Activated T-helper 1 cell treated with anti-CD3 and anti-CD28 coated beads, Interleukin-12 subunit alpha, Interleukin-12 subunit beta, Interleukin-2, Interleukin-4 antibody, amounts not matched to agents 30 ng/mL and 10 ng/mL and 1 ng/mL, durations not matched to agents 14 hours and 24 hours and 36 hours (primary cell): ENCODE results near the gene BEAN1. TPM values are rescaled to one million over a fixed set of nuclear protein-coding genes. Genes with fewer than 3 reads are reported as not detected.
"Not testable (repeated sequence)": the region's sequence is repeated elsewhere in the genome, so short reads cannot be mapped to it uniquely, and the experiment has no call there.

Experiments used
- DNase-seq: peaks from one replicate; pipeline ENCODE4 v3.0.0; 2021; ENCODE audit warnings: low spot score
- H3K27ac Mint-ChIP-seq: one replicate; pipeline ENCODE4 v1.8.0; 2021; ENCODE audit warnings: mild to moderate bottlenecking, mixed read lengths
- H3K27me3 Mint-ChIP-seq: one replicate; pipeline ENCODE4 v1.8.0; 2022; ENCODE audit warnings: mild to moderate bottlenecking, moderate library complexity, mixed read lengths; ENCODE audit not compliant: insufficient read depth
- H3K36me3 Mint-ChIP-seq: one replicate; pipeline ENCODE4 v1.8.0; 2021; ENCODE audit warnings: low read depth, mixed read lengths
- H3K4me1 Mint-ChIP-seq: one replicate; pipeline ENCODE4 v1.8.0; 2021; ENCODE audit warnings: low read depth, mixed read lengths
- H3K4me3 Mint-ChIP-seq: one replicate; pipeline ENCODE4 v1.8.0; 2021; ENCODE audit warnings: mild to moderate bottlenecking, moderate library complexity, mixed read lengths
- H3K9me3 Mint-ChIP-seq: one replicate; pipeline ENCODE4 v1.8.0; 2021; ENCODE audit warnings: mixed read lengths
- intact Hi-C: fragments of 100-400 bp; cut with micrococcal nuclease; formaldehyde crosslinking; loops from one replicate; pipeline ENCODE4 v1.15.1; 2024
- total RNA-seq: library from RNA; stranded (reverse); gene quantifications from 2 replicates; pipeline ENCODE4 v1.2.3, GENCODE V29; 2022

The BEAN1 gene
- total RNA-seq, 1 donor from 2014 or later, result not detected

- Mint-ChIP-seq H3K4me1 (no peaks in the 10 kb centered on the region), H3K27ac (no peak overlapping the region), H3K9me3 (peaks cover 4% of the 10 kb centered on the region), H3K36me3 (peaks cover 1% of the 10 kb centered on the region), H3K4me3 (no peak overlapping the region), H3K27me3 (peaks cover 37% of the 10 kb centered on the region)
- intact Hi-C loops, result no loop called here
- DNase-seq, result no peak
Measured at GRCh38 chr16:66462912-66463311, 35.8 kb downstream of the BEAN1 start.

- H3K4me3 Mint-ChIP-seq, H3K27ac Mint-ChIP-seq, intact Hi-C loops, DNase-seq, H3K4me1 Mint-ChIP-seq, H3K36me3 Mint-ChIP-seq, H3K9me3 Mint-ChIP-seq: not testable (repeated sequence)
- H3K27me3 Mint-ChIP-seq, result peaks cover 28% of the 10 kb centered on the region
Measured at GRCh38 chr16:66465946-66466345, 38.9 kb downstream of the BEAN1 start.

GRCh38 chr16:66466636-66467035 lies 39.5 kb downstream of the BEAN1 start:
- H3K4me3 Mint-ChIP-seq, H3K4me1 Mint-ChIP-seq, intact Hi-C loops, H3K27ac Mint-ChIP-seq, H3K9me3 Mint-ChIP-seq, DNase-seq, H3K36me3 Mint-ChIP-seq: not testable (repeated sequence)
- peaks cover 28% of the 10 kb centered on the region for H3K27me3 Mint-ChIP-seq

GRCh38 chr16:66467611-66468010 lies 40.5 kb downstream of the BEAN1 start:
- Mint-ChIP-seq H3K9me3 (peaks cover 4% of the 10 kb centered on the region), H3K4me3 (no peak overlapping the region), H3K27ac (no peak overlapping the region), H3K4me1 (no peaks in the 10 kb centered on the region), H3K36me3 (peaks cover 1% of the 10 kb centered on the region), H3K27me3 (peaks cover 27% of the 10 kb centered on the region)
- intact Hi-C loops, result no loop called here
- no peak for DNase-seq

- Mint-ChIP-seq H3K36me3 (peaks cover 1% of the 10 kb centered on the region), H3K27me3 (peaks cover 18% of the 10 kb centered on the region), H3K4me1 (no peaks in the 10 kb centered on the region), H3K4me3 (no peak overlapping the region), H3K27ac (no peak overlapping the region), H3K9me3 (peaks cover 4% of the 10 kb centered on the region)
- intact Hi-C loops, result no loop called here
- no peak for DNase-seq
Measured at GRCh38 chr16:66468321-66468965, 41.3 kb downstream of the BEAN1 start.

DNA sequence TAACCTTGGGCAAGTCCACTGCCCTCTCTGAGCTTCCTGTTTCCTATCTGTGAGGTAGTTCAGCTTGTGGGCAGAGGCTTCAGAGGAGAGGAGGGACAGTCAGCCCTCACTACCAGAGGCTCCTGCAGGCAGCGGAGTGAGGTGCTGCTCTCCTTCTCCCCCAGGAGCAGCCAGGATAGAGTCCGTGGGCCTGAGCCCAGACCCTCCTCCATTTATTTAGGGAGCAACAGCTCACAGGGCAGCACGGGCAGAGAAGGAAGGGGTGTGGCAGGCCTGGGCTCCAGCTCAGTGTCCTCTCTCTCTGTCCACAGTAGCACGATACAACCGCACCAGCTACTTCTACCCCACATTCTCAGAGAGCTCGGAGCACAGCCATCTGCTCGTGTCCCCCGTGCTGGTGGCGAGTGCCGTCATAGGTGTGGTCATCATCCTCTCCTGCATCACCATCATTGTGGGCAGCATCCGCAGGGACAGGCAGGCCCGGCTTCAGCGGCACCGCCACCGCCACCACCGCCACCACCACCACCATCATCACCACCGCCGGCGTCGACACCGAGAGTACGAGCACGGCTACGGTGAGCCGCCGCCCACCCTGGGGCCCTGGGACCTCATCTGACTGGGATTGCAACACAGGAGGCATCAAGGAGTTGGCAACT lies 42.3 kb downstream of the BEAN1 start:
- H3K27ac Mint-ChIP-seq, result no peak overlapping the region

DNA sequence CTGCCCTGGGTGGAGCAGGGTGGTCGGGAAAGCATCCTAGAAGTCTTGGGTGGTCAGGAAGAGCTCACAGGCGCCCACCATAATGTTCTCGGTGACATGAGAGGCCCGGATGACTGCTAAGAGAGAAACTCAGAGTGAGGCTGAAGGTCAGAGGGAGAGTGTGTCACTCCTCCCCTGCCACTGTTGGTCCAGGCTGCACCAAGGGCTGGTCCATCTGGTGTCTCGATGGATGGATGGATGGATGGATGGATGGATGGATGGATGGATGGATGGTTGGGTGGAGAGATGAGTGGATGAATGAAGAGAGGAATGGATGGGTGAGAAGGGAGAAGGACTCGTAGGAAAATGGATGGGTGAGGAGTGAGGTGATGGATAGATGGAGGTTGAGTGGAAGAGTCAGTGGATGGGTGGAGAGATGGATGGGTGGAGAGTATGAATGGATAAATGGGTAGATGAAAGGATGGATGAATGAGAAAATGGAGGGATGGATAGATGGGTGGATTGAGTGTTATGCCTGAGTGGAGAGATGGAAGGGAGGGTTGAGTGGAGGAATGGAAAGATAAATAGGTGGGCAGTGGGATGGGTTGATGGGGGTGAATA lies 43.0 kb downstream of the BEAN1 start:
- no peak for DNase-seq
- H3K4me1 Mint-ChIP-seq, result peaks cover 14% of the 10 kb centered on the region
- H3K4me3 Mint-ChIP-seq, result no peak overlapping the region
- intact Hi-C loops, result no loop called here
- H3K9me3 Mint-ChIP-seq, result peaks cover 4% of the 10 kb centered on the region
- peaks cover 1% of the 10 kb centered on the region for H3K36me3 Mint-ChIP-seq
- peaks cover 7% of the 10 kb centered on the region for H3K27me3 Mint-ChIP-seq
- no peak overlapping the region for H3K27ac Mint-ChIP-seq

More for the DNA sequence above, 42.3 kb downstream of the BEAN1 start:
- intact Hi-C loops, result no loop called here
- H3K4me1 Mint-ChIP-seq, result peaks cover 8% of the 10 kb centered on the region
- H3K36me3 Mint-ChIP-seq, result peaks cover 1% of the 10 kb centered on the region
- DNase-seq, result no peak
- peaks cover 4% of the 10 kb centered on the region for H3K9me3 Mint-ChIP-seq
- no peak overlapping the region for H3K4me3 Mint-ChIP-seq
- H3K27me3 Mint-ChIP-seq, result peaks cover 12% of the 10 kb centered on the region

DNA sequence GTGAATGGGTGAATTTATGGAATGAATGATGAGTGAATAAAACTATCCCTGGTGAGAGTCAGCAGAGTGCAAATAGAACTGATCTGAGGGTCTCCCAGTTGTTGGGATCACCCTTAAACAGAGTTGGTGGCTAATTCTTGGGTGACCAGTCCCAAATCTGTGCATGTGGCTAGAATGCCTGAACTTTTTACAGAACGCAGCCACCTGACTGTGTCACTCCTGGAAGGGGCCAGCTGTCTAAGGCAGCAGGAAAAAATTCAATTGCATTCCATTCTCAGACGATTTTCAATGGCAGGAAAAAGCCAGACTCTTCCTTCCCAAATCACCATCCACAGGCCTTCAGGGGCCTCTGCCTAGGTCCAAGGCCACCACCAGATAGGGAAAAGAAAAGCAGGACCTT lies 43.5 kb downstream of the BEAN1 start:
- intact Hi-C loops, result no loop called here
- peaks cover 20% of the 10 kb centered on the region for H3K4me1 Mint-ChIP-seq
- no peak overlapping the region for H3K4me3 Mint-ChIP-seq
- no peak overlapping the region for H3K27ac Mint-ChIP-seq
- peaks cover 4% of the 10 kb centered on the region for H3K9me3 Mint-ChIP-seq
- H3K36me3 Mint-ChIP-seq, result peaks cover 1% of the 10 kb centered on the region
- no peak for DNase-seq
- H3K27me3 Mint-ChIP-seq, result peaks cover 5% of the 10 kb centered on the region

- H3K4me3 Mint-ChIP-seq, result no peak overlapping the region
- H3K9me3 Mint-ChIP-seq, result peaks cover 2% of the 10 kb centered on the region
- H3K27me3 Mint-ChIP-seq, result peaks cover 4% of the 10 kb centered on the region
- DNase-seq, result no peak
- intact Hi-C loops, result no loop called here
- H3K36me3 Mint-ChIP-seq, result peaks cover under 1% of the 10 kb centered on the region
- H3K27ac Mint-ChIP-seq, result no peak overlapping the region
- H3K4me1 Mint-ChIP-seq, result peaks cover 24% of the 10 kb centered on the region
Measured at GRCh38 chr16:66471264-66471663, 44.2 kb downstream of the BEAN1 start.

DNA sequence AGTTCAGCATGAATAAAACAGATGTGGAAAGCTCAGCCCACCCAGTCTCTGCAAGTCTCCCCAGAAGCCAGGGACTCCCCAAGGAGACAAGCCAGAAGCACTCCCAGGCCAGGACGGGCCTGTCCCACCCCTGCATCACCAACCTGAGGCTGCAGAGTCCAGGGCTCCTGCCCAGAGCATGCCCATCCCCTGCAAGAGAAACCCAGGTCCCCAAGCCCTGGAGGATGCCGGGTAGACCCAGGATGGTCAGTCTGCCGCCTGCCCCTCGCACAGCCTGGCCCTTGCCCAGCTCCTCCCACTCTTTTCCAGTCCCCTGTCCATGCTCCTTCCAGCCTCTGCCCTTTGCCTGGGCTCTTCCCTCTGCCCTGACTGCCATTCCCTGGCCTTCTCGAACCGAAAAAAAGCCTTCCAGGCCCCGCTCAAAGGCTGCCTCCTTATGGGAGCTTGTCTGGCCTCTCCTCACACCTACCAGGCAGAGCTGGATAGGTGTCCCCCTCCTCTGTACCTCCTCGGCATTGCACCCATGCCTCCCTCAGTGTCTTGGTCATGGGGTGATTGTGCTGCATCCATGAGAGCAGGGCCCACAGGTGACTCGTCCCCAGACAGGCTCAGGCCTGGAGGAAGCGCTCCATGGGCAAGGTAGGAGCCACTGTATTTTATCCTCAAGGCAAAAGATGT lies 44.8 kb downstream of the BEAN1 start:
- no peak overlapping the region for H3K4me3 Mint-ChIP-seq
- no peak for DNase-seq
- no peak overlapping the region for H3K27ac Mint-ChIP-seq
- H3K4me1 Mint-ChIP-seq, result peaks cover 29% of the 10 kb centered on the region
- no peaks in the 10 kb centered on the region for H3K36me3 Mint-ChIP-seq
- peaks cover 2% of the 10 kb centered on the region for H3K27me3 Mint-ChIP-seq
- H3K9me3 Mint-ChIP-seq, result no peaks in the 10 kb centered on the region
- intact Hi-C loops, result no loop called here

- no peaks in the 10 kb centered on the region for H3K9me3 Mint-ChIP-seq
- H3K4me1 Mint-ChIP-seq, result peaks cover 38% of the 10 kb centered on the region
Measured at GRCh38 chr16:66473051-66473571, 46.0 kb downstream of the BEAN1 start.

GRCh38 chr16:66473654-66474519 lies 46.8 kb downstream of the BEAN1 start:
- Mint-ChIP-seq H3K4me1 (peaks cover 44% of the 10 kb centered on the region), H3K27ac (peak overlapping the region; percentile 52), H3K4me3 (no peak overlapping the region), H3K9me3 (no peaks in the 10 kb centered on the region), H3K36me3 (no peaks in the 10 kb centered on the region), H3K27me3 (no peaks in the 10 kb centered on the region)
- intact Hi-C loops, result no loop called here
- DNase-seq, result no peak

More at GRCh38 chr16:66473051-66473571, 46.0 kb downstream of the BEAN1 start:
- Mint-ChIP-seq H3K36me3 (no peaks in the 10 kb centered on the region), H3K27me3 (no peaks in the 10 kb centered on the region), H3K4me3 (no peak overlapping the region), H3K27ac (no peak overlapping the region)
- intact Hi-C loops, result no loop called here
- no peak for DNase-seq
